ENCODE measurements around the gene MALSU1. TPM values are rescaled to one million over a fixed set of nuclear protein-coding genes. Genes with fewer than 3 reads are reported as not detected.

MALSU1 gene
- total and polyA plus RNA-seq, 3 experiments from 2014 or later = 63.0 to 87.8 (median 86.3) TPM

GRCh38 chr7:23276947-23277346 lies 22.2 kb upstream of the MALSU1 start:
- ChIA-PET POLR2A (no interaction called here), CTCF (interaction anchor here (0.7 to 1.3 kb wide), 4 partner anchors 244 to 336 kb away, joined by 3 to 5 read pairs (median 3); no protein-coding TSS in a partner anchor)
- H3K9me3 Mint-ChIP-seq = no peaks in the 10 kb centered on the region
- peaks cover 3% of the 10 kb centered on the region in 2 donors for H3K27me3 Mint-ChIP-seq
- peaks cover 7 to 13% (median 8%) of the 10 kb centered on the region in 3 donors for H3K4me1 Mint-ChIP-seq
- Histone ChIP-seq H3K4me3 (ENCODE audit: low read length) (no peak overlapping the region), H3K36me3 (ENCODE audit: insufficient read depth, low read length) (no peaks in the 10 kb centered on the region), H3K9me3 (ENCODE audit: low read length) (no peaks in the 10 kb centered on the region), H3K27ac (ENCODE audit: low read depth, low read length) (no peak overlapping the region), H3K27me3 (ENCODE audit: insufficient read depth, low read length, poor library complexity, severe bottlenecking) (no peaks in the 10 kb centered on the region), H3K4me1 (ENCODE audit: insufficient read depth, low read length) (no peaks in the 10 kb centered on the region)
- H3K27ac Mint-ChIP-seq = no peak overlapping the region
- H3K36me3 Mint-ChIP-seq = no peaks in the 10 kb centered on the region
- no peak overlapping the region for H3K4me3 Mint-ChIP-seq
- DNase-seq = no peak

DNA sequence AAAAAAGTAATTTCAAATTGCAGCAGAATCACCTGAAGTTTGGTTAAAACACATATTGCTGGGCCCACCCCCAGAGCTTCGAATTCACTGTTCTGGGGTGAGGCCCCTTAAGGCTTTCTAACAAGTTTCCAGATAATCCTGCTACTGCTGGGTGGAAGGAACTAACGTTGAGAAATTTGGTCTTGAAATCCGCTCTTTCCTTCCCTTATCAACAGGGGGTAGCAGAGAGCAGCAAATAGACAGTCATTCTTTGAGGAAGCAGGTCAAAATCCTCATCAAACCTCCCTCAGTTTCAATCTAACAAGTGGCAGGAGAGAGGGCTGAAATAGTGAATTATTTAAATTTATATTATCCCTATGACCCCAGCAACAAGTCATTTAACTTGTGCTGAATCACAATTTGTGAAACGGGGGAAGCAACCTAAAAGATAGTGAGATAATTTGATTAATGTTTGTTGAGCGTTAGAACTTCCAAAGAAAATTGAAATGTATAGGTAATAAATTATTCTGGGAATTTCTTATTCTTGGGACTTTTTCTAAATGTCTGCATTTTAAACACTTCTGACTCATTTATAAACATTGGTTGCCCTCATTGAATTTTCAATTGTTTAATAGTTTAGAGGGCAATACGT lies 21.7 kb upstream of the MALSU1 start:
- Mint-ChIP-seq H3K36me3 (no peaks in the 10 kb centered on the region), H3K4me1 (peaks cover 7 to 12% (median 8%) of the 10 kb centered on the region in 3 donors), H3K9me3 (no peaks in the 10 kb centered on the region), H3K4me3 (no peak overlapping the region), H3K27ac (no peak overlapping the region), H3K27me3 (peaks cover 3% of the 10 kb centered on the region in 2 donors)
- Histone ChIP-seq H3K9me3 (ENCODE audit: low read length) (no peaks in the 10 kb centered on the region), H3K4me3 (ENCODE audit: low read length) (no peak overlapping the region), H3K27ac (ENCODE audit: low read depth, low read length) (no peak overlapping the region), H3K4me1 (ENCODE audit: insufficient read depth, low read length) (no peaks in the 10 kb centered on the region), H3K27me3 (ENCODE audit: insufficient read depth, low read length, poor library complexity, severe bottlenecking) (no peaks in the 10 kb centered on the region), H3K36me3 (ENCODE audit: insufficient read depth, low read length) (no peaks in the 10 kb centered on the region)
- ChIA-PET CTCF (interaction anchor here (0.7 to 1.3 kb wide), 5 partner anchors 243 to 1899 kb away, joined by 3 to 5 read pairs (median 3); no protein-coding TSS in a partner anchor), POLR2A (no interaction called here)
- peak in 2 of 5 donors; percentile 36 to 48 for DNase-seq

DNA sequence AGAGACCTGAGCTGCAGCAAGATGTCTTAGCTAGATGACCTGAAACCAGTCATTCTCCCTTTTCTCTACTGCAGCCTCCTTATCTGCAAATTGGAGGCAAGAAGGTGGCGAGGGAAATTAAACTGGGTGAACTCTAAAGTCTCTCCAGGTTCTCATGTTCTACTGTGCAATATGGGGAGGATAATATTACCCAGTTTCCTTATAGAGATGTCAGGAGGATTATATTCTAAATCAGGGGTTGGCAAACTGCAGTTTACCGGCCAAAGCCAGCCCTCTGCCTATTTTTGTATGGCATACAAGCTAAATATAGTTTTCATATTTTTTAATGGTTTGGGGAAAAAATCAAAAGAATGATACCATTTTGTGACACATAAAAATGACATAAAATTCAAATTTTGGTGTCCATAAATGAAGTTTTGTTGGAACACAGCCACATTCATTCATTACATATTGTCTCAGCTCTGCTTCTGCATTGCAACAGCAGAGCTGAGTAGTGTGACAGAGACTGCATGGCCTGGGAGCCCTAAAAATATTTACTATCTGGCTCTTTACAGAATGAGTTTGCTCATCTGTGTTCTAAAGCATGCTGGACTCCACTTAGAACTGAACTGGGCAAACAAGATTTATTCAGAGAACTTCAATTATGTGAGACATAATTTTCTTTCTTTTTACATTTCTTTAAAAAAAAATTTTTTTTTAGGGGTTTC lies 19.2 kb upstream of the MALSU1 start:
- H3K36me3 ChIP-seq (ENCODE audit: insufficient read depth, low read length) = no peaks in the 10 kb centered on the region
- H3K4me3 ChIP-seq (ENCODE audit: low read length) = no peak overlapping the region
- DNase-seq = no peak
- Mint-ChIP-seq H3K9me3 (no peaks in the 10 kb centered on the region), H3K4me3 (no peak overlapping the region), H3K4me1 (no peaks in the 10 kb centered on the region), H3K27me3 (peaks cover 2 to 3% of the 10 kb centered on the region in 2 donors), H3K27ac (no peak overlapping the region), H3K36me3 (no peaks in the 10 kb centered on the region)
- no peaks in the 10 kb centered on the region for H3K4me1 ChIP-seq (ENCODE audit: insufficient read depth, low read length)
- ChIA-PET CTCF (interaction anchor here (0.8 to 1.4 kb wide), 3 partner anchors 17 to 432 kb away, joined by 3 to 4 read pairs (median 3); partner anchors contain the start of gene CCDC126), POLR2A (no interaction called here)
- H3K27ac ChIP-seq (ENCODE audit: low read depth, low read length) = no peak overlapping the region
- no peaks in the 10 kb centered on the region for H3K9me3 ChIP-seq (ENCODE audit: low read length)
- no peaks in the 10 kb centered on the region for H3K27me3 ChIP-seq (ENCODE audit: insufficient read depth, low read length, poor library complexity, severe bottlenecking)

GRCh38 chr7:23283086-23283485 lies 16.1 kb upstream of the MALSU1 start:
- peaks cover 0 to 2% (median 0%) of the 10 kb centered on the region in 5 donors for H3K9me3 Mint-ChIP-seq
- no peak overlapping the region for H3K4me3 Mint-ChIP-seq
- H3K27me3 ChIP-seq (ENCODE audit: insufficient read depth, low read length, poor library complexity, severe bottlenecking) = no peaks in the 10 kb centered on the region
- CTCF ChIA-PET = interaction anchor here (1.2 to 1.8 kb wide), 2 partner anchors 10 to 14 kb away, joined by 3 to 6 read pairs; no protein-coding TSS in a partner anchor
- POLR2A ChIA-PET = no interaction called here
- no peaks in the 10 kb centered on the region for H3K36me3 Mint-ChIP-seq
- no peak overlapping the region for H3K27ac Mint-ChIP-seq
- H3K9me3 ChIP-seq (ENCODE audit: low read length) = no peaks in the 10 kb centered on the region
- H3K4me1 Mint-ChIP-seq = peaks cover 7 to 8% (median 7%) of the 10 kb centered on the region in 3 donors
- no peak for DNase-seq
- H3K27me3 Mint-ChIP-seq = peaks cover 0 to 3% of the 10 kb centered on the region in 2 donors
- H3K36me3 ChIP-seq (ENCODE audit: insufficient read depth, low read length) = no peaks in the 10 kb centered on the region
- H3K4me3 ChIP-seq (ENCODE audit: low read length) = no peak overlapping the region
- no peaks in the 10 kb centered on the region for H3K4me1 ChIP-seq (ENCODE audit: insufficient read depth, low read length)
- no peak overlapping the region for H3K27ac ChIP-seq (ENCODE audit: low read depth, low read length)

DNA sequence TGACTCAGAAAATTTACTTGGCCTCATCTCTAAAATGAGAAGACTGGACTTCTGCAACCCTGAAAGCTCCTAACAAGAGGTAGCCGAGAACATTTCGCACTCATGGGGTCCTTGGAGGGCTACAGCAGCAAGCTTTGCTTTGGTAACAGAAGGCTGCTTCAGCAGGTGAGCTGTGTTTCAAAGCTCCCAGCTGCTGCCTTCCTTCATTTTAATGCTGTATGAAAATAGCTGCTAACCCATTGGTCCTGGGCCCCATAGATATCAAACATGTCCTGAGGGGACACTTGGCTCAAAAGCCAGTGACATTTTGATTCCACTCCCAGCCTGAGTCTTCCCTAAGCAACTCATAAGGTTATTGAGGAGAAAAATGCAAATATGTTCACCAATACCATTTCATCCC lies 14.3 kb upstream of the MALSU1 start:
- Mint-ChIP-seq H3K4me3 (no peak overlapping the region), H3K9me3 (peaks cover 0 to 2% (median 0%) of the 10 kb centered on the region in 5 donors), H3K4me1 (peaks cover 9 to 15% (median 11%) of the 10 kb centered on the region in 3 donors), H3K27me3 (peaks cover 0 to 3% of the 10 kb centered on the region in 2 donors), H3K27ac (no peak overlapping the region), H3K36me3 (no peaks in the 10 kb centered on the region)
- no peak for DNase-seq
- Histone ChIP-seq H3K36me3 (ENCODE audit: insufficient read depth, low read length) (no peaks in the 10 kb centered on the region), H3K27me3 (ENCODE audit: insufficient read depth, low read length, poor library complexity, severe bottlenecking) (no peaks in the 10 kb centered on the region), H3K4me3 (ENCODE audit: low read length) (no peak overlapping the region), H3K4me1 (ENCODE audit: insufficient read depth, low read length) (peaks cover 5% of the 10 kb centered on the region), H3K9me3 (ENCODE audit: low read length) (no peaks in the 10 kb centered on the region), H3K27ac (ENCODE audit: low read depth, low read length) (no peak overlapping the region)
- POLR2A ChIA-PET = interaction anchor here (0.9 kb wide), 1 partner anchor 13 kb away, joined by 4 read pairs; no protein-coding TSS in a partner anchor
- CTCF ChIA-PET = interaction anchor here (2.1 kb wide), 1 partner anchor 12 kb away, joined by 8 read pairs; no protein-coding TSS in a partner anchor

DNA sequence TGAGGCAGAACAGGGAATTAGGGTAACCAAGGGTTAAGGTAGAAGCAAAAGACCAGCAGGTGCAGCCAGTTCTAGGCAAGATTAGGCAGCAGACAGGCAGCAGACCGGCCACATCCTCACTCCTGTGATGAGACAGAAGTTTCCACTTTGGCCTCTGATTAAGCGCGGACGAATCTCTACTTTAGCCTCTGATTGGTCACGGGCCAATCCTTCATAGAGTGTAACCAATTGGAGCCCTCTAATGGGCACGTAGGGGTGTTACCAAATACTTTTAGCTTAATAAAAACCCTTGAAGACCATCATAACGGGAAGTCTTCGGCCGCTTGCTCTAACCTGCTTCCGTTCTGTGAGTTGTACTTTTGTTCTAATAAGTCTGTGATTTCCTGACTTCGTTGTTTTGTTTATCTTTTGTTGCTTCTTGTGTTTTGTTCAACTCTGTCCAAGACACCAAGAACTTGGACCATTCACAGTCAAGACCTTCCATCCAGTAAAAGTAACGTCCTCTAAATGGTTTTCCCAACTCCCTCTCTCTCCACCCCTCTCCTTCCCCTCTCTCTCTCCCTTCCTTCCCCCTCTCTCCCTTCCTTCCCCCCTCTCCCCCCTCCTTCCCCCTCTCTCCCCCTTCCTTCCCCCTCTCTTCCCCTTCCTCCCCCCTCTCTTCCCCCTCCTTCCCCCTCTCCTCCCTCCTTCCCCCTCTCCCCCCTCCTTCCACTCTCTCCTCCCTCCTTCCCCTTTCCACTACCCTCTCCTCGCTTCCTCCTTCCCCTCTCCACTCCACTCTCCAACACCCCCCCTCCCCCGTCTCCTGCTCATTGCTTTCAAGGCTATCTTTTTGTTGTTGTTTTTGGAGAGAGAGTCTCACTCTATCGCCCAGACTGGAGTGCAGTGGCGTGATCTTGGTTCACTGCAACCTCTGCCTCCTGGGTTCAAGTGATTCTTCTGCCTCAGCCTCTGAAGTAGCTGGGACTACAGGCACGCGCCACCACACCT lies 13.2 kb upstream of the MALSU1 start:
- no peak overlapping the region for H3K4me3 ChIP-seq (ENCODE audit: low read length)
- no peaks in the 10 kb centered on the region for H3K27me3 Mint-ChIP-seq
- H3K36me3 ChIP-seq (ENCODE audit: insufficient read depth, low read length) = no peaks in the 10 kb centered on the region
- H3K4me1 ChIP-seq (ENCODE audit: insufficient read depth, low read length) = peaks cover 10% of the 10 kb centered on the region
- no peak for DNase-seq
- ChIA-PET CTCF (interaction anchor here (2.1 kb wide), 1 partner anchor 13 kb away, joined by 8 read pairs; no protein-coding TSS in a partner anchor), POLR2A (no interaction called here)
- H3K4me1 Mint-ChIP-seq = peaks cover 9 to 15% (median 13%) of the 10 kb centered on the region in 3 donors
- no peaks in the 10 kb centered on the region for H3K27me3 ChIP-seq (ENCODE audit: insufficient read depth, low read length, poor library complexity, severe bottlenecking)
- H3K36me3 Mint-ChIP-seq = no peaks in the 10 kb centered on the region
- H3K27ac ChIP-seq (ENCODE audit: low read depth, low read length) = no peak overlapping the region
- H3K9me3 Mint-ChIP-seq = peaks cover 0 to 2% (median 0%) of the 10 kb centered on the region in 5 donors
- H3K27ac Mint-ChIP-seq = no peak overlapping the region
- no peaks in the 10 kb centered on the region for H3K9me3 ChIP-seq (ENCODE audit: low read length)
- no peak overlapping the region for H3K4me3 Mint-ChIP-seq

- peak overlapping the region in 1 of 8 donors; percentile 43 for H3K27ac Mint-ChIP-seq
- Histone ChIP-seq H3K36me3 (ENCODE audit: insufficient read depth, low read length) (no peaks in the 10 kb centered on the region), H3K9me3 (ENCODE audit: low read length) (no peaks in the 10 kb centered on the region), H3K27ac (ENCODE audit: low read depth, low read length) (no peak overlapping the region), H3K4me3 (ENCODE audit: low read length) (no peak overlapping the region), H3K4me1 (ENCODE audit: insufficient read depth, low read length) (peaks cover 10% of the 10 kb centered on the region), H3K27me3 (ENCODE audit: insufficient read depth, low read length, poor library complexity, severe bottlenecking) (no peaks in the 10 kb centered on the region)
- no peaks in the 10 kb centered on the region for H3K27me3 Mint-ChIP-seq
- DNase-seq = no peak
- CTCF ChIA-PET = no interaction called here
- H3K4me3 Mint-ChIP-seq = peak overlapping the region in 1 of 7 donors; percentile 61
- H3K36me3 Mint-ChIP-seq = no peaks in the 10 kb centered on the region
- H3K9me3 Mint-ChIP-seq = peaks cover 0 to 2% (median 0%) of the 10 kb centered on the region in 5 donors
- H3K4me1 Mint-ChIP-seq = peaks cover 9 to 15% (median 13%) of the 10 kb centered on the region in 3 donors
- POLR2A ChIA-PET = no interaction called here
Observed at GRCh38 chr7:23287612-23288011, 11.5 kb upstream of the MALSU1 start.
